Measurements from ENCODE around the gene DHODH. TPM values are rescaled to one million over a fixed set of nuclear protein-coding genes. Genes with fewer than 3 reads are reported as not detected.

Gene DHODH
- total and polyA plus RNA-seq, 10 of the 15 experiments (the other 5 are each of a cell fraction or from before 2014, with no cell fraction given), result 3.4 to 23.3 (median 13.2) TPM

DNA sequence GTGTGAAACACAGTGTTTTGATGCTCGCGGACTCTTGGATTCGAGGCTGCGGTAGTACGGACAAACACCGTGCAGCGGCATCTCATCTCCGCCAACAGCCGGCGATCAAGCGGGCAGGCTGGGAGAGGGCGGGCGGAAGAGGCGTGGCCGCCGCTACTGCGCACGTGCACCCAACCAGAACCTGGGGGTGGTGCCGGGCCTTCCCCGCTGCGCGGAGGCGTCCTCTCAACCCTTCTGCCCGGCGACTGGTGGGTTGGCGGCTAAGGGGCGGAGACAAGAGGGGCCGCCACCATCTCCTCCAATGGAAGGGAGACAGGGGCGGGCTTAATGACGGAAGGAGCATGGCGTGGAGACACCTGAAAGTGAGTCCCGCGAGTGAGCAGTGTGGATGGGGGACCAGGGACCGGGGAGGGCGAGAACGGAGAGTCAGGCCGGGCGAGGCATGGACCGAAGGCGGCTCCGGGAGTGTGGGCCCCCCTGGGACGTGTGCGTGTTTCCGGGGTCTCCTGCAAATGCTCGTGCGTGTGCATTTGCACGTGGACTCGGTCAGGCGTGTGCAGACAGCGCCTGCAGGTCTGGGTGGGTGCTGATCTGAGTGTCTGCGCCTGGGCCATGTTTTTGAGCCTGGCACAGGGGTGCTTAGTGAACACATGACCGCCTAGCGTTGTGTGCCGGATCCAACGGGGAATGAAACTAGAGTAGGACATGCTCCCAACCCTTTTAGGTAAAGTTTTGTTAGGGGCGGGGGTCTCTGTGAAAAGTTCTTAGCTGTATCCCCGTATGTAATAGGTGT is at the start of gene DHODH (continued):
- TF ChIP-seq SKIL (IDR thresholded peaks at IDR 0.05; ENCODE audit: low read depth, poor library complexity, severe bottlenecking) (no peak), MAX (IDR thresholded peaks at IDR 0.05; ENCODE audit: low read depth, low read length) (peak; percentile 68), TAF1 (IDR thresholded peaks at IDR 0.05; ENCODE audit: borderline replicate concordance, low read depth, low read length) (peak; percentile 72), DPF2 (IDR thresholded peaks at IDR 0.05) (0 out of 2 replicates have a peak, but pooled peaks have one; percentile 43), MTA2 (IDR thresholded peaks at IDR 0.05; ENCODE audit: low read depth) (no peak), SMAD5 (IDR thresholded peaks at IDR 0.05; ENCODE audit: low read depth) (peak; percentile 75; the same call in 1 of the 2 replicates), SUZ12 (IDR thresholded peaks at IDR 0.05; ENCODE audit: unreplicated experiment) (no peak), BRCA1 (IDR thresholded peaks at IDR 0.05; ENCODE audit: low read depth, low read length) (no peak), STAT1 (conservative IDR thresholded peaks at IDR 0.05) (no peak), CBX3 (IDR thresholded peaks at IDR 0.05; ENCODE audit: borderline replicate concordance, low read depth) (no peak), CHD1 (IDR thresholded peaks at IDR 0.05; ENCODE audit: low read depth, low read length) (no peak), GATAD2B (conservative IDR thresholded peaks at IDR 0.05; ENCODE audit: low read depth) (peak; percentile 76), MYC (IDR thresholded peaks at IDR 0.05; ENCODE audit: insufficient read depth, insufficient read length, insufficient replicate concordance, low read length, severe bottlenecking) (peak; percentile 95), LARP7 (IDR thresholded peaks at IDR 0.05) (peak; percentile 51; the same call in 1 of the 2 replicates), RELA (IDR thresholded peaks at IDR 0.05; ENCODE audit: borderline replicate concordance, partially characterized antibody) (peak; percentile 38), CHD2 (IDR thresholded peaks at IDR 0.05; ENCODE audit: borderline replicate concordance, low read depth, low read length) (peak; percentile 29; the same call in 1 of the 2 replicates), NFYA (IDR thresholded peaks at IDR 0.05; ENCODE audit: borderline replicate concordance, low read depth, low read length) (no peak), IRF4 (IDR thresholded peaks at IDR 0.05; ENCODE audit: low read depth, low read length) (0 out of 2 replicates have a peak, but pooled peaks have one; percentile 38), WRNIP1 (IDR thresholded peaks at IDR 0.05; ENCODE audit: borderline replicate concordance, low read depth, low read length) (no peak), POLR2A (IDR thresholded peaks at IDR 0.05; ENCODE audit: low read depth, low read length) (peak; percentile 96), KLF5 (IDR thresholded peaks at IDR 0.05; ENCODE audit: partially characterized antibody) (peak; percentile 41), SP1 (IDR thresholded peaks at IDR 0.05; ENCODE audit: low read depth, low read length) (peak; percentile 86), RAD51 (IDR thresholded peaks at IDR 0.05) (no peak), FOS (IDR thresholded peaks at IDR 0.05; ENCODE audit: borderline replicate concordance, extremely low read depth, insufficient read length) (no peak)
- TF ChIP-seq, protein P1, sequence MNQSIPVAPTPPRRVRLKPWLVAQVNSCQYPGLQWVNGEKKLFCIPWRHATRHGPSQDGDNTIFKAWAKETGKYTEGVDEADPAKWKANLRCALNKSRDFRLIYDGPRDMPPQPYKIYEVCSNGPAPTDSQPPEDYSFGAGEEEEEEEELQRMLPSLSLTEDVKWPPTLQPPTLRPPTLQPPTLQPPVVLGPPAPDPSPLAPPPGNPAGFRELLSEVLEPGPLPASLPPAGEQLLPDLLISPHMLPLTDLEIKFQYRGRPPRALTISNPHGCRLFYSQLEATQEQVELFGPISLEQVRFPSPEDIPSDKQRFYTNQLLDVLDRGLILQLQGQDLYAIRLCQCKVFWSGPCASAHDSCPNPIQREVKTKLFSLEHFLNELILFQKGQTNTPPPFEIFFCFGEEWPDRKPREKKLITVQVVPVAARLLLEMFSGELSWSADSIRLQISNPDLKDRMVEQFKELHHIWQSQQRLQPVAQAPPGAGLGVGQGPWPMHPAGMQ (IDR thresholded peaks at IDR 0.05; ENCODE audit: borderline replicate concordance), result no peak
- TF ChIP-seq, protein P2, sequence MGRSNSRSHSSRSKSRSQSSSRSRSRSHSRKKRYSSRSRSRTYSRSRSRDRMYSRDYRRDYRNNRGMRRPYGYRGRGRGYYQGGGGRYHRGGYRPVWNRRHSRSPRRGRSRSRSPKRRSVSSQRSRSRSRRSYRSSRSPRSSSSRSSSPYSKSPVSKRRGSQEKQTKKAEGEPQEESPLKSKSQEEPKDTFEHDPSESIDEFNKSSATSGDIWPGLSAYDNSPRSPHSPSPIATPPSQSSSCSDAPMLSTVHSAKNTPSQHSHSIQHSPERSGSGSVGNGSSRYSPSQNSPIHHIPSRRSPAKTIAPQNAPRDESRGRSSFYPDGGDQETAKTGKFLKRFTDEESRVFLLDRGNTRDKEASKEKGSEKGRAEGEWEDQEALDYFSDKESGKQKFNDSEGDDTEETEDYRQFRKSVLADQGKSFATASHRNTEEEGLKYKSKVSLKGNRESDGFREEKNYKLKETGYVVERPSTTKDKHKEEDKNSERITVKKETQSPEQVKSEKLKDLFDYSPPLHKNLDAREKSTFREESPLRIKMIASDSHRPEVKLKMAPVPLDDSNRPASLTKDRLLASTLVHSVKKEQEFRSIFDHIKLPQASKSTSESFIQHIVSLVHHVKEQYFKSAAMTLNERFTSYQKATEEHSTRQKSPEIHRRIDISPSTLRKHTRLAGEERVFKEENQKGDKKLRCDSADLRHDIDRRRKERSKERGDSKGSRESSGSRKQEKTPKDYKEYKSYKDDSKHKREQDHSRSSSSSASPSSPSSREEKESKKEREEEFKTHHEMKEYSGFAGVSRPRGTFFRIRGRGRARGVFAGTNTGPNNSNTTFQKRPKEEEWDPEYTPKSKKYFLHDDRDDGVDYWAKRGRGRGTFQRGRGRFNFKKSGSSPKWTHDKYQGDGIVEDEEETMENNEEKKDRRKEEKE (IDR thresholded peaks at IDR 0.05), result no peak

All from GM12878 (cell line).